ENCODE measurements around the gene P4HB.

The P4HB gene

GRCh38 chr17:81833921-81834830 is 26.2 kb downstream of the P4HB start:
- no peak for DNase-seq (ENCODE audit: low read depth in 2 of 2)
- TF ChIP-seq CTCF (IDR thresholded peaks at IDR 0.05; ENCODE audit: low read depth, low read length) = no peak
- peak overlapping the region; percentile 65 to 71 for H3K4me3 ChIP-seq (replicated peaks in 1 of 2; ENCODE audit: low read depth in 2 of 2, low read length in 2 of 2)

- peak; percentile 91 to 95 for DNase-seq (ENCODE audit: low read depth in 2 of 2)
- TF ChIP-seq CTCF (IDR thresholded peaks at IDR 0.05; ENCODE audit: low read depth, low read length) = no peak
- H3K4me3 ChIP-seq (replicated peaks in 1 of 2; ENCODE audit: low read depth in 2 of 2, low read length in 2 of 2) = peak within 1 kb of the TSS; percentile 71 to 82
Observed at GRCh38 chr17:81833160-81833920, 27.0 kb downstream of the P4HB start, which contains the start of gene MCRIP1. MCRIP1 (minus strand) TSS chr17:81833291; CDS start chr17:81824506, 8,785 bp downstream.

GRCh38 chr17:81832608-81833159 is 27.7 kb downstream of the P4HB start:
- H3K4me3 ChIP-seq (replicated peaks in 1 of 2; ENCODE audit: low read depth in 2 of 2, low read length in 2 of 2) = peak overlapping the region; percentile 71 to 82
- no peak for TF ChIP-seq CTCF (IDR thresholded peaks at IDR 0.05; ENCODE audit: low read depth, low read length)
- DNase-seq (ENCODE audit: low read depth in 2 of 2) = peak in 1 of 2 donors; percentile 33

GRCh38 chr17:81831957-81832607 is 28.3 kb downstream of the P4HB start:
- no peak for TF ChIP-seq CTCF (IDR thresholded peaks at IDR 0.05; ENCODE audit: low read depth, low read length)
- H3K4me3 ChIP-seq (replicated peaks in 1 of 2; ENCODE audit: low read depth in 2 of 2, low read length in 2 of 2) = peak overlapping the region; percentile 71 to 82
- peak in 1 of 2 donors; percentile 65 for DNase-seq (ENCODE audit: low read depth in 2 of 2)

GRCh38 chr17:81831563-81831956 is 28.8 kb downstream of the P4HB start:
- peak overlapping the region in 1 of 2 donors; percentile 71 for H3K4me3 ChIP-seq (replicated peaks in 1 of 2; ENCODE audit: low read depth in 2 of 2, low read length in 2 of 2)
- no peak for TF ChIP-seq CTCF (IDR thresholded peaks at IDR 0.05; ENCODE audit: low read depth, low read length)
- DNase-seq (ENCODE audit: low read depth in 2 of 2) = no peak

- no peak for DNase-seq (ENCODE audit: low read depth in 2 of 2)
- H3K4me3 ChIP-seq (replicated peaks in 1 of 2; ENCODE audit: low read depth in 2 of 2, low read length in 2 of 2) = no peak overlapping the region
- no peak for TF ChIP-seq CTCF (IDR thresholded peaks at IDR 0.05; ENCODE audit: low read depth, low read length)
Observed at GRCh38 chr17:81829858-81830257, 30.5 kb downstream of the P4HB start.
